ENCODE results near the gene MBD1. TPM values are rescaled to one million over a fixed set of nuclear protein-coding genes. Genes with fewer than 3 reads are reported as not detected.
"Not testable (repeated sequence)": the region's sequence is repeated elsewhere in the genome, so short reads cannot be mapped to it uniquely, and the experiment has no call there.

MBD1 gene
- total RNA-seq, 1 donor from 2014 or later, result 96.0 TPM

- H3K27me3 Mint-ChIP-seq, result no peaks in the 10 kb centered on the region
- H3K36me3 Mint-ChIP-seq (ENCODE audit: insufficient read depth), result peaks cover 19% of the 10 kb centered on the region
- no peak overlapping the region for H3K27ac Mint-ChIP-seq
- H3K4me1 Mint-ChIP-seq (ENCODE audit: low read depth), result no peaks in the 10 kb centered on the region
- H3K4me3 Mint-ChIP-seq (ENCODE audit: low read depth), result no peak overlapping the region
- no peak for TF ChIP-seq CTCF (IDR thresholded peaks at IDR 0.05; ENCODE audit: unreplicated experiment)
- H3K9me3 Mint-ChIP-seq (ENCODE audit: low read depth), result peaks cover 27% of the 10 kb centered on the region
- DNase-seq (ENCODE audit: low spot score, unreplicated experiment), result no peak
Observed at GRCh38 chr18:50240080-50240563, 41.2 kb downstream of the MBD1 start.

GRCh38 chr18:50232419-50232818 lies 48.9 kb downstream of the MBD1 start:
- no peak overlapping the region for H3K4me3 Mint-ChIP-seq (ENCODE audit: low read depth)

GRCh38 chr18:50231621-50232020 lies 49.7 kb downstream of the MBD1 start:
- Mint-ChIP-seq H3K27ac (no peak overlapping the region), H3K9me3 (ENCODE audit: low read depth) (no peaks in the 10 kb centered on the region), H3K4me3 (ENCODE audit: low read depth) (no peak overlapping the region), H3K4me1 (ENCODE audit: low read depth) (peaks cover 19% of the 10 kb centered on the region), H3K36me3 (ENCODE audit: insufficient read depth) (no peaks in the 10 kb centered on the region), H3K27me3 (no peaks in the 10 kb centered on the region)
- TF ChIP-seq CTCF (IDR thresholded peaks at IDR 0.05; ENCODE audit: unreplicated experiment), result no peak
- DNase-seq (ENCODE audit: low spot score, unreplicated experiment), result no peak

More at GRCh38 chr18:50232419-50232818, 48.9 kb downstream of the MBD1 start:
- DNase-seq (ENCODE audit: low spot score, unreplicated experiment), result no peak
- Mint-ChIP-seq H3K36me3 (ENCODE audit: insufficient read depth) (no peaks in the 10 kb centered on the region), H3K9me3 (ENCODE audit: low read depth) (no peaks in the 10 kb centered on the region), H3K27me3 (no peaks in the 10 kb centered on the region), H3K4me1 (ENCODE audit: low read depth) (peaks cover 19% of the 10 kb centered on the region), H3K27ac (no peak overlapping the region)
- TF ChIP-seq CTCF (IDR thresholded peaks at IDR 0.05; ENCODE audit: unreplicated experiment), result no peak

- H3K4me1 Mint-ChIP-seq (ENCODE audit: low read depth); DNase-seq (ENCODE audit: low spot score, unreplicated experiment): not testable (repeated sequence)
- H3K9me3 Mint-ChIP-seq (ENCODE audit: low read depth), result peaks cover 27% of the 10 kb centered on the region
Observed at GRCh38 chr18:50220249-50220648, 61.1 kb downstream of the MBD1 start.

More at GRCh38 chr18:50220249-50220648, 61.1 kb downstream of the MBD1 start:
- not testable (repeated sequence) for H3K27ac Mint-ChIP-seq; H3K4me3 Mint-ChIP-seq (ENCODE audit: low read depth); H3K27me3 Mint-ChIP-seq
- peaks cover 13% of the 10 kb centered on the region for H3K36me3 Mint-ChIP-seq (ENCODE audit: insufficient read depth)

Other genes starting within 250 kb of the MBD1 start
- 39.1 and 44.1 TPM in 2 replicates for gene MYO5B, start 86.4 kb downstream of the MBD1 start, total RNA-seq
- 1.5 and 1.7 TPM in 2 replicates for gene CFAP53, start 15.0 kb downstream of the MBD1 start, total RNA-seq
- gene CXXC1, start 6.2 kb upstream of the MBD1 start, total RNA-seq, result 109 and 118 TPM in 2 replicates
- gene SKA1, start 93.5 kb upstream of the MBD1 start, total RNA-seq, result 13.5 and 16.0 TPM in 2 replicates